ENCODE measurements around the gene MACROD2.

The MACROD2 gene

GRCh38 chr20:15176929-15177328, 1181.6 kb downstream of the MACROD2 start:
- no peak for DNase-seq (ENCODE audit: low read depth)
- no peak for TF ChIP-seq CTCF (IDR thresholded peaks at IDR 0.05; ENCODE audit: insufficient read depth, low read depth, low read length, missing control alignments)
- no peak overlapping the region for H3K4me3 ChIP-seq (ENCODE audit: low read depth, low read length)

GRCh38 chr20:15178581-15178980, 1183.3 kb downstream of the MACROD2 start:
- H3K4me3 ChIP-seq (ENCODE audit: low read depth, low read length) = no peak overlapping the region
- no peak for TF ChIP-seq CTCF (IDR thresholded peaks at IDR 0.05; ENCODE audit: insufficient read depth, low read depth, low read length, missing control alignments)
- DNase-seq (ENCODE audit: low read depth) = no peak

- no peak for DNase-seq (ENCODE audit: low read depth)
- TF ChIP-seq CTCF (IDR thresholded peaks at IDR 0.05; ENCODE audit: insufficient read depth, low read depth, low read length, missing control alignments) = no peak
- no peak overlapping the region for H3K4me3 ChIP-seq (ENCODE audit: low read depth, low read length)
Measured at GRCh38 chr20:15179381-15179780, 1184.1 kb downstream of the MACROD2 start.

- no peak for DNase-seq (ENCODE audit: low read depth)
- no peak overlapping the region for H3K4me3 ChIP-seq (ENCODE audit: low read depth, low read length)
- TF ChIP-seq CTCF (IDR thresholded peaks at IDR 0.05; ENCODE audit: insufficient read depth, low read depth, low read length, missing control alignments) = no peak
Measured at GRCh38 chr20:15179781-15180180, 1184.5 kb downstream of the MACROD2 start.

- no peak for TF ChIP-seq CTCF (IDR thresholded peaks at IDR 0.05; ENCODE audit: insufficient read depth, low read depth, low read length, missing control alignments)
- H3K4me3 ChIP-seq (ENCODE audit: low read depth, low read length) = no peak overlapping the region
- DNase-seq (ENCODE audit: low read depth) = no peak
Measured at GRCh38 chr20:15185322-15185721, 1190.0 kb downstream of the MACROD2 start.

GRCh38 chr20:15185913-15186312, 1190.6 kb downstream of the MACROD2 start:
- TF ChIP-seq CTCF (IDR thresholded peaks at IDR 0.05; ENCODE audit: insufficient read depth, low read depth, low read length, missing control alignments) = no peak
- no peak for DNase-seq (ENCODE audit: low read depth)
- no peak overlapping the region for H3K4me3 ChIP-seq (ENCODE audit: low read depth, low read length)

- no peak overlapping the region for H3K4me3 ChIP-seq (ENCODE audit: low read depth, low read length)
- DNase-seq (ENCODE audit: low read depth) = no peak
- TF ChIP-seq CTCF (IDR thresholded peaks at IDR 0.05; ENCODE audit: insufficient read depth, low read depth, low read length, missing control alignments) = no peak
Measured at GRCh38 chr20:15187612-15188011, 1192.3 kb downstream of the MACROD2 start.
